HCT116 (cell line): ENCODE results near the gene BCAP31. TPM values are rescaled to one million over a fixed set of nuclear protein-coding genes. Genes with fewer than 3 reads are reported as not detected.

ENCODE experiments used
- ATAC-seq: fragments of 200-7000 bp; cut with Tn5 transposase; 2 replicates; pipeline ENCODE4 v1.9.1; 2020; ENCODE audit warnings: mild to moderate bottlenecking, moderate library complexity
- BruUV-seq: library from RNA; stranded (reverse); fragments of 400-500 nt; replicated peaks from 2 replicates; lab custom pipeline; 2021; lab: Mats Ljungman, UMichigan
- CTCF ChIA-PET: fragments of 300-600 bp; sonication (Branson Sonifier 250); formaldehyde crosslinking; loops from one replicate; lab custom pipeline; 2021; ENCODE audit warnings: antibody characterized with exemption; lab: Charles Lee
- POLR2A ChIA-PET: fragments of 300-600, 350-600 bp; sonication (Branson Sonifier 250); formaldehyde crosslinking; loops from one replicate; lab custom pipeline; 2021; ENCODE audit warnings: antibody characterized with exemption; lab: Charles Lee
- RAD21 ChIA-PET, 2 experiments: fragments of 300-600 bp; sonication (Branson Sonifier 250); formaldehyde crosslinking; loops; one replicate each; lab custom pipeline; 2023; ENCODE audit warnings: low total read pairs in 2 of 2; ENCODE audit not compliant: uncharacterized antibody in 2 of 2, unreplicated experiment in 2 of 2, low non-redundant PET in 1 of 2; lab: Charles Lee
- DNase-seq: peaks from one replicate; pipeline ENCODE4 v3.0.0-alpha.2; 2010; ENCODE audit warnings: low read depth, low spot score
- H2AFZ ChIP-seq: fragments of 200-600 bp; shearing (Covaris generic), sonication (generic); 2 replicates; pipeline ENCODE4 v1.6.1; 2017; ENCODE audit warnings: low read depth, mixed run types, mixed read lengths, antibody characterized with exemption, low read length; ENCODE audit not compliant: poor library complexity, severe bottlenecking
- H3K27ac ChIP-seq: 2 replicates; pipeline ENCODE4 v1.5.1; 2012; ENCODE audit warnings: low read depth, low read length
- H3K27me3 ChIP-seq: fragments of 200-600 bp; sonication (generic); 2 replicates; pipeline ENCODE4 v1.6.1; 2016; ENCODE audit warnings: mixed run types, low read length, mixed read lengths; ENCODE audit not compliant: insufficient read depth
- H3K36me3 ChIP-seq, 2 experiments: fragments of 200-500 bp in 1 of 2; fragments of 200-600 bp in 1 of 2; sonication (Bioruptor generic) in 1 of 2; sonication (generic) in 1 of 2; 2 replicates each; pipeline versions ENCODE4 v1.5.1 to v1.6.1; 2014 to 2016; ENCODE audit warnings: low read length in 2 of 2, inconsistent platforms in 1 of 2, mixed read lengths in 1 of 2, mixed run types in 1 of 2; ENCODE audit not compliant: insufficient read depth in 2 of 2, control insufficient read depth in 1 of 2
- H3K4me1 ChIP-seq, 2 experiments: fragments of 200-600 bp in 1 of 2; sonication (generic) in 1 of 2; 2 replicates each; pipeline versions ENCODE4 v1.5.1 to v1.6.1; 2012 to 2017; ENCODE audit warnings: low read length in 2 of 2, inconsistent platforms in 1 of 2, mild to moderate bottlenecking in 1 of 2, mixed read lengths in 1 of 2, mixed run types in 1 of 2, moderate library complexity in 1 of 2; ENCODE audit not compliant: insufficient read depth in 2 of 2, control insufficient read depth in 1 of 2
- H3K4me2 ChIP-seq: fragments of 200-600 bp; sonication (generic); 2 replicates; pipeline ENCODE4 v1.6.1; 2017; ENCODE audit warnings: mixed run types, low read length, mixed read lengths
- H3K4me3 ChIP-seq, 2 experiments: fragments of 200-600 bp in 1 of 2; sonication (generic) in 1 of 2; replicated peaks in 1 of 2; 2 replicates each; pipeline ENCODE4 v1.5.1; 2011 to 2016; ENCODE audit warnings: low read length in 2 of 2, control low read depth in 1 of 2, low read depth in 1 of 2, mild to moderate bottlenecking in 1 of 2, mixed read lengths in 1 of 2, mixed run types in 1 of 2
- H3K79me2 ChIP-seq: fragments of 200-600 bp; sonication (generic); 2 replicates; pipeline ENCODE4 v1.6.1; 2017; ENCODE audit warnings: mild to moderate bottlenecking, mixed run types, low read length, moderate library complexity, mixed read lengths; ENCODE audit not compliant: insufficient read depth
- H3K9ac ChIP-seq: fragments of 200-600 bp; sonication (generic); 2 replicates; pipeline ENCODE4 v1.6.1; 2016; ENCODE audit warnings: low read length, mixed read lengths
- H3K9me2 ChIP-seq: fragments of 200-600 bp; sonication (generic), shearing (Covaris generic); 2 replicates; pipeline ENCODE4 v1.6.1; 2017; ENCODE audit warnings: mixed run types, mild to moderate bottlenecking, moderate library complexity; ENCODE audit not compliant: insufficient read depth
- H3K9me3 ChIP-seq, 2 experiments: fragments of 200-500 bp in 1 of 2; fragments of 200-600 bp in 1 of 2; sonication (Bioruptor generic) in 1 of 2; sonication (generic) in 1 of 2; 2 replicates each; pipeline ENCODE4 v1.6.1; 2014 to 2017; ENCODE audit warnings: low read length in 2 of 2, mixed read lengths in 2 of 2, inconsistent platforms in 1 of 2, low read depth in 1 of 2, mild to moderate bottlenecking in 1 of 2, mixed run types in 1 of 2, moderate library complexity in 1 of 2; ENCODE audit not compliant: control insufficient read depth in 1 of 2, insufficient read depth in 1 of 2
- H4K20me1 ChIP-seq: fragments of 200-600 bp; sonication (generic), shearing (Covaris generic); 2 replicates; pipeline ENCODE4 v1.6.1; 2017; ENCODE audit warnings: mixed run types, mild to moderate bottlenecking, moderate library complexity; ENCODE audit not compliant: insufficient read depth
- ELF1 ChIP-seq: IDR thresholded peaks from 2 replicates; pipeline ENCODE4 v1.6.1; 2012; ENCODE audit warnings: low read depth, borderline replicate concordance
- POLR2A ChIP-seq: IDR thresholded peaks from 2 replicates; pipeline ENCODE4 v1.7.0; 2011; ENCODE audit warnings: borderline replicate concordance; ENCODE audit not compliant: insufficient read depth, insufficient read length; ENCODE audit errors: extremely low read depth
- SRF ChIP-seq: IDR thresholded peaks from 2 replicates; pipeline ENCODE4 v1.6.1; 2012; ENCODE audit warnings: low read depth
- intact Hi-C: fragments of 100-400 bp; cut with micrococcal nuclease; formaldehyde crosslinking; loops from 2 replicates; pipeline ENCODE4 v1.10.0; 2022
- total RNA-seq: library from RNA; stranded (reverse); gene quantifications from one replicate; pipeline ENCODE4 v1.2.1, GENCODE V29; 2021; ENCODE audit not compliant: unreplicated experiment
- TF ChIP-seq, protein P1 (sequence below): IDR thresholded peaks from 2 replicates; pipeline ENCODE4 v1.6.1; 2011; ENCODE audit warnings: mild to moderate bottlenecking, low read length, moderate library complexity; ENCODE audit not compliant: insufficient replicate concordance; ENCODE audit errors: extremely low read depth
- TF ChIP-seq, protein P2 (sequence below): IDR thresholded peaks from 2 replicates; pipeline ENCODE4 v1.6.1; 2012

The BCAP31 gene
- total RNA-seq, 1 experiment from 2014 or later = 185 TPM

GRCh38 chrX:153688911-153689590 is 35.1 kb downstream of the BCAP31 start:
- H3K27me3 ChIP-seq = no peaks in the 10 kb centered on the region
- H4K20me1 ChIP-seq = no peaks in the 10 kb centered on the region
- intact Hi-C loops = no loop called here
- no peaks in the 10 kb centered on the region for H3K9me3 ChIP-seq
- ChIA-PET RAD21 (no interaction called here), POLR2A (no interaction called here), CTCF (no interaction called here)
- DNase-seq = no peak
- peak overlapping the region; percentile 74; the same call in 1 of the 2 replicates for H3K27ac ChIP-seq
- BruUV-seq = no TSS peak
- peak; percentile 30 for ATAC-seq
- H3K4me1 ChIP-seq = peaks cover 4 to 24% of the 10 kb centered on the region in 2 experiments; a peak in 3 of 4 replicates
- no peak overlapping the region for H2AFZ ChIP-seq
- peak overlapping the region; percentile 49 to 55 for H3K4me3 ChIP-seq
- peak overlapping the region; percentile 74 for H3K4me2 ChIP-seq
- H3K9me2 ChIP-seq = no peaks in the 10 kb centered on the region
- no peak for TF ChIP-seq ELF1
- TF ChIP-seq, protein P1, sequence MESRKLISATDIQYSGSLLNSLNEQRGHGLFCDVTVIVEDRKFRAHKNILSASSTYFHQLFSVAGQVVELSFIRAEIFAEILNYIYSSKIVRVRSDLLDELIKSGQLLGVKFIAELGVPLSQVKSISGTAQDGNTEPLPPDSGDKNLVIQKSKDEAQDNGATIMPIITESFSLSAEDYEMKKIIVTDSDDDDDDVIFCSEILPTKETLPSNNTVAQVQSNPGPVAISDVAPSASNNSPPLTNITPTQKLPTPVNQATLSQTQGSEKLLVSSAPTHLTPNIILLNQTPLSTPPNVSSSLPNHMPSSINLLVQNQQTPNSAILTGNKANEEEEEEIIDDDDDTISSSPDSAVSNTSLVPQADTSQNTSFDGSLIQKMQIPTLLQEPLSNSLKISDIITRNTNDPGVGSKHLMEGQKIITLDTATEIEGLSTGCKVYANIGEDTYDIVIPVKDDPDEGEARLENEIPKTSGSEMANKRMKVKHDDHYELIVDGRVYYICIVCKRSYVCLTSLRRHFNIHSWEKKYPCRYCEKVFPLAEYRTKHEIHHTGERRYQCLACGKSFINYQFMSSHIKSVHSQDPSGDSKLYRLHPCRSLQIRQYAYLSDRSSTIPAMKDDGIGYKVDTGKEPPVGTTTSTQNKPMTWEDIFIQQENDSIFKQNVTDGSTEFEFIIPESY = no peak
- H3K9ac ChIP-seq = peak overlapping the region; percentile 63
- peaks cover 22% of the 10 kb centered on the region for H3K79me2 ChIP-seq
- no peaks in the 10 kb centered on the region for H3K36me3 ChIP-seq

GRCh38 chrX:153688506-153688905 is 35.7 kb downstream of the BCAP31 start:
- DNase-seq (no peak), ATAC-seq (peak; percentile 1; the same call in 1 of the 2 replicates)
- ChIA-PET CTCF (no interaction called here), RAD21 (no interaction called here), POLR2A (no interaction called here)
- Histone ChIP-seq H3K36me3 (no peaks in the 10 kb centered on the region), H3K4me2 (peak overlapping the region; percentile 41), H3K9me3 (no peaks in the 10 kb centered on the region), H4K20me1 (no peaks in the 10 kb centered on the region), H2AFZ (no peak overlapping the region), H3K9ac (peak overlapping the region; percentile 63), H3K4me3 (peak overlapping the region; percentile 40 to 54), H3K79me2 (peaks cover 22% of the 10 kb centered on the region), H3K27ac (peak overlapping the region; percentile 74; the same call in 1 of the 2 replicates), H3K4me1 (peaks cover 4 to 24% of the 10 kb centered on the region in 2 experiments; a peak in 3 of 4 replicates), H3K27me3 (no peaks in the 10 kb centered on the region), H3K9me2 (no peaks in the 10 kb centered on the region)
- no TSS peak for BruUV-seq
- TF ChIP-seq POLR2A (no peak), SRF (no peak)
- TF ChIP-seq, protein P2, sequence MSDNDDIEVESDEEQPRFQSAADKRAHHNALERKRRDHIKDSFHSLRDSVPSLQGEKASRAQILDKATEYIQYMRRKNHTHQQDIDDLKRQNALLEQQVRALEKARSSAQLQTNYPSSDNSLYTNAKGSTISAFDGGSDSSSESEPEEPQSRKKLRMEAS = no peak
- intact Hi-C loops = no loop called here
